ENCODE results near the gene SIRT3.
"Not testable (repeated sequence)": the region's sequence is repeated elsewhere in the genome, so short reads cannot be mapped to it uniquely, and the experiment has no call there.

Gene SIRT3

GRCh38 chr11:200224-201003, 35.7 kb downstream of the SIRT3 start:
- DNase-seq, result no peak

GRCh38 chr11:199782-200181, 36.4 kb downstream of the SIRT3 start:
- DNase-seq, result no peak

GRCh38 chr11:199004-199581, 37.0 kb downstream of the SIRT3 start:
- no peak for DNase-seq

- DNase-seq, result no peak
These were observed 37.8 kb downstream of the SIRT3 start for GRCh38 chr11:198236-198806.

- DNase-seq, result no peak
These were observed 38.4 kb downstream of the SIRT3 start for GRCh38 chr11:197741-198235.

GRCh38 chr11:196786-197731, 39.1 kb downstream of the SIRT3 start:
- no peak for DNase-seq

GRCh38 chr11:193481-193880, 42.7 kb downstream of the SIRT3 start:
- not testable (repeated sequence) for DNase-seq

GRCh38 chr11:192674-193128, 43.4 kb downstream of the SIRT3 start, which contains the start of gene SCGB1C1:
Gene SCGB1C1, plus strand, starts transcription at chr11:193078. Its CDS starts 22 bp downstream, at chr11:193100.
- not testable (repeated sequence) for DNase-seq

GRCh38 chr11:191490-192478, 44.4 kb downstream of the SIRT3 start:
- DNase-seq, result not testable (repeated sequence)

- DNase-seq, result not testable (repeated sequence)
These were observed 45.6 kb downstream of the SIRT3 start for GRCh38 chr11:190546-190945.

- DNase-seq, result not testable (repeated sequence)
These were observed 46.3 kb downstream of the SIRT3 start for GRCh38 chr11:189843-190311.

- DNase-seq, result not testable (repeated sequence)
These were observed 46.9 kb downstream of the SIRT3 start for GRCh38 chr11:189200-189783.

GRCh38 chr11:180242-180641, 55.9 kb downstream of the SIRT3 start:
- DNase-seq, result not testable (repeated sequence)

All from NCI-H1436 (cell line).